Measurements from ENCODE around the gene ST3GAL5. TPM values are rescaled to one million over a fixed set of nuclear protein-coding genes. Genes with fewer than 3 reads are reported as not detected.
"Not testable (repeated sequence)": the region's sequence is repeated elsewhere in the genome, so short reads cannot be mapped to it uniquely, and the experiment has no call there.

ST3GAL5 gene
- total and polyA plus RNA-seq, 7 donors, result 2.8 to 24.2 (median 16.1) TPM

DNA sequence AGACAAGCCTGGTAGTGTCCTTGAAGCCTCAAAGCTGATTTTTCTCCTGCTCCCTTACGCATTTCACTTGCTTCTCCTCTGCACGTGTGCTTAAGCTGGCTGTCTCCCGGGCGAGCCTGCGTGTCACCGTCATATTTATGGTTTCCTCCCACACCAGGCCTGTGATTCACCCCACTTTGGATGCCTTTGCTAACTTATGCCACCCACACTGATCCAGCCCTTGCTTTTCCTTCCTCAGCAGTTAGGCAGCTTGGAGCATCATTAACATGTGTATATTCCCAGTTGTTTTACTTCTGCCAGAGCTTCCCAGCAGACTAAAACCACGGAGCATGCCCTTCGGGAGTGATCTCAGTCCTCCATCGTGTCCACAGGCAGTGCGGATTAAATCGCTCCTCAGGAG lies 2.2 kb downstream of the ST3GAL5 start:
- WGBS, 2 donors, result 41 to 50% methylated on average over 11 of the region's 11 CpGs
- intact Hi-C loops (cut with DNase I), result loop anchor here (2.0 to 10.0 kb wide), 3 partner anchors 91 to 192 kb away; no protein-coding TSS in a partner anchor

DNA sequence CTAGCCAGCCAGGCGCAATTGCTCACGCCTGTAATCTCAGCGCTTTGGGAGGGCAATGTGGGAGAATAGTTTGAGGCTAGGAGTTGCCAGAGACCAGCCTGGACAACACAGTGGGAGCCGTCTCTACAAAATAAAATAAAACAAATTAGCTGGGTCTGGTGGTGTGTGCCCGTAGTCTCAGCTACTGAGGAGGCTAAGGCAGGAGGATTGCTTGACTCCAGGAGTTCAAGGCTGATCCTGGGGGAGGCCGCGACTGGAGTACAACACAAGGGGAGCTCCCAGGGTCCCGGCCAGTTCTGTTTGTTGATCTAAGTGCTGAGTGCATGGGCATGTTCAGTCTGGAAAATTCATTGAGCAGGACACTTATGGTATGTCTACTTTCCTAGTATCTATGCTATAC lies 2.6 kb downstream of the ST3GAL5 start:
- 82 to 91% methylated on average over 8 of the region's 8 CpGs for WGBS, 2 donors
- no peak overlapping the region for H3K4me3 ChIP-seq
- intact Hi-C loops (cut with DNase I), result loop anchor here (2.0 to 10.0 kb wide), 3 partner anchors 91 to 193 kb away; no protein-coding TSS in a partner anchor

More for the DNA sequence above, 2.2 kb downstream of the ST3GAL5 start:
- no peaks in the 10 kb centered on the region for H3K27me3 ChIP-seq
- H3K4me1 ChIP-seq, result peaks cover 0 to 39% (median 29%) of the 10 kb centered on the region in 4 donors
- H3K4me3 ChIP-seq, result peak overlapping the region in 2 of 4 donors; percentile 79 to 85
- no peak for TF ChIP-seq POLR2A (IDR thresholded peaks at IDR 0.05)
- peak; percentile 59 to 83 (median 68) for TF ChIP-seq POLR2AphosphoS5 (IDR thresholded peaks at IDR 0.05)
- peak in 2 of 4 donors; percentile 27 to 35 for TF ChIP-seq EP300 (IDR thresholded peaks at IDR 0.05)
- TF ChIP-seq, protein P1, sequence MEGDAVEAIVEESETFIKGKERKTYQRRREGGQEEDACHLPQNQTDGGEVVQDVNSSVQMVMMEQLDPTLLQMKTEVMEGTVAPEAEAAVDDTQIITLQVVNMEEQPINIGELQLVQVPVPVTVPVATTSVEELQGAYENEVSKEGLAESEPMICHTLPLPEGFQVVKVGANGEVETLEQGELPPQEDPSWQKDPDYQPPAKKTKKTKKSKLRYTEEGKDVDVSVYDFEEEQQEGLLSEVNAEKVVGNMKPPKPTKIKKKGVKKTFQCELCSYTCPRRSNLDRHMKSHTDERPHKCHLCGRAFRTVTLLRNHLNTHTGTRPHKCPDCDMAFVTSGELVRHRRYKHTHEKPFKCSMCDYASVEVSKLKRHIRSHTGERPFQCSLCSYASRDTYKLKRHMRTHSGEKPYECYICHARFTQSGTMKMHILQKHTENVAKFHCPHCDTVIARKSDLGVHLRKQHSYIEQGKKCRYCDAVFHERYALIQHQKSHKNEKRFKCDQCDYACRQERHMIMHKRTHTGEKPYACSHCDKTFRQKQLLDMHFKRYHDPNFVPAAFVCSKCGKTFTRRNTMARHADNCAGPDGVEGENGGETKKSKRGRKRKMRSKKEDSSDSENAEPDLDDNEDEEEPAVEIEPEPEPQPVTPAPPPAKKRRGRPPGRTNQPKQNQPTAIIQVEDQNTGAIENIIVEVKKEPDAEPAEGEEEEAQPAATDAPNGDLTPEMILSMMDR (IDR thresholded peaks at IDR 0.05), result no peak
- no peaks in the 10 kb centered on the region for H3K36me3 ChIP-seq
- peak; percentile 91 for DNase-seq
- peak overlapping the region; percentile 83 to 85 (median 84) for H3K27ac ChIP-seq
- H3K9me3 ChIP-seq, result no peaks in the 10 kb centered on the region

DNA sequence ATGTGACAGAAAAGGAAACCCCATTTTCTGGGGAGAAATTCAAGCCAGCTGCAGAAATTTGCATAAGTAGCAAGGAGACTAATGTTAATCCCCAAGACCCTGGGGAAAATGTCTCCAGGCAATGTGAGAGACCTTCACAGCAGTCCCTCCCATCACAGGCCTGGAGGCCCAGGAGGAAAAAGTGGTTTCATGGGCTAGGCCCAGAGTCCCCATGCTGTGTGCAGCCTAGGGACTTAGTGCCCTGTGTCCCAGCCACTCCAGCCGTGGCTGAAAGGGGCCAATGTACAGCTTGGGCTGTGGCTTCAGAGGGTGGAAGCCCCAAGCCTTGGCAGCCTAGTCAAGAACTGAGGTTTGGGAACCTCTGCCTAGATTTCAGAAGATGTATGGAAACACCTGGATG lies 7.0 kb downstream of the ST3GAL5 start:
- not testable (repeated sequence) for H3K4me1 ChIP-seq, H3K4me3 ChIP-seq, H3K27ac ChIP-seq, H3K36me3 ChIP-seq, H3K9me3 ChIP-seq, DNase-seq, H3K27me3 ChIP-seq
- 96 to 97% methylated on average over 1 of the region's 1 CpG for WGBS, 2 donors
- intact Hi-C loops (cut with DNase I), result loop anchor here (10.0 kb wide), 1 partner anchor 147 kb away; no protein-coding TSS in a partner anchor

More for the DNA sequence above, 2.6 kb downstream of the ST3GAL5 start:
- H3K36me3 ChIP-seq, result no peaks in the 10 kb centered on the region
- TF ChIP-seq POLR2AphosphoS5 (IDR thresholded peaks at IDR 0.05), result no peak
- H3K27me3 ChIP-seq, result no peaks in the 10 kb centered on the region
- peak overlapping the region; percentile 83 to 85 (median 84) for H3K27ac ChIP-seq
- no peaks in the 10 kb centered on the region for H3K9me3 ChIP-seq
- H3K4me1 ChIP-seq, result peaks cover 0 to 39% (median 29%) of the 10 kb centered on the region in 4 donors
- no peak for DNase-seq

DNA sequence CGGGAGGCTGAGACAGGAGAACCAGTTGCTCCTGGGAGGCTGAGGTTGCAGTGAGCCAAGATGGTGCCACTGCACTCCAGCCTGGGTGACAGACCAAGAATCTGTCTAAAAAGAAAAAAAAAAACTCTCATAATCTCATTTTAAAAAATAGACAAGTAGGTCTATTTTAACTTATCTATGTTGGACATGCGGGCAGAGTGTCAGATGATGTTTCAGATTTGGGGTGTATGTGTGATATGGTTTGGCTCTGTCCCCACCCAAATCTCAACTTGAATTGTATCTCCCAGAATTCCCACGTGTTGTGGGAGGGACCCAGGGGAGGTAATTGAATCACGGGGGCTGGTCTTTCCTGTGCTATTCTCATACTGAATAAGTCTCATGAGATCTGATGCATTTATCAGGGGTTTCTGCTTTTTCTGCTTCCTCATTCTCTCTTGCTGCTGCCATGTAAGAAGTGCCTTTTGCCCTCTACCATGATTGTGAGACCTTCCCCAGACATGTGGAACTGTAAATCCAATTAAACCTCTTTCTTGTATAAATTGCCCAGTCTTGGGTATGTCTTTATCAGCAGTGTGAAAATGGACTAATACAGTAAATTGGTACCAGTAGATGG lies 8.0 kb downstream of the ST3GAL5 start:
- H3K4me1 ChIP-seq, H3K27ac ChIP-seq, H3K4me3 ChIP-seq, H3K36me3 ChIP-seq, H3K27me3 ChIP-seq, H3K9me3 ChIP-seq, DNase-seq: not testable (repeated sequence)
- intact Hi-C loops (cut with DNase I), result loop anchor here (10.0 kb wide), 1 partner anchor 146 kb away; no protein-coding TSS in a partner anchor
- 67 to 70% methylated on average over 4 of the region's 4 CpGs for WGBS, 2 donors

DNA sequence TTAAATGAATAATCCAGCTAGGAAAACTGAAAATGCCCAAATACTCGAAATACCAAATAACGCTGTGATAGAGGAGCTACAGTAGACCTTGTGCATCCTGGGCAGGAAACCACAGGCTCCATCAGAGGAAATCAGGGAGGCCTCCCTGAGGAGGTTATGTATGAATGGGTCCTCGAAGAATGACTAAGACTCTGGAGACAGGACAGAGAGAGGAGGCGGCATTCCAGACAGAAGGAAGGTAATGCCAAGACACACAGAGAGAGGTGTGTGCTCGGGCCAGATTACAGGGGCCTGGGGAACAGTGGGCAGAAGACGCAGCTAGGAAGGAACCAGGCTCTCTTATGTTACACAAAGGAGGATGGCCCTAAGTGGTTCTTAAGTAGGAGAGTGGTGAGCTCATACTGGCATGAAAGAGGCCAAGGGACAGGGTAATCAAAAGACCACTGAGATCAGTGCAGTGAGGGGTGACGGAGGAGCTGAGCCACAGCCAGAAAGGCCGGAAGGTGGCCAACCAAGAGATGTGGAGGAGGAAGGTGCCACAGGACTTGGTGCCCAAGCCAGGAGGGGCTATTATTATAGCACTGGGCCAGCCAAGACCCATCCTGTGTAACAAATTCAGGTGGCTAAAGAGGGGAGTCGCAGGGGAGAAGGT lies 9.9 kb downstream of the ST3GAL5 start:
- DNase-seq, result no peak
- intact Hi-C loops (cut with DNase I), result no loop called here
- 78 to 93% methylated on average over 9 of the region's 9 CpGs for WGBS, 2 donors
- no peak overlapping the region for H3K27ac ChIP-seq
- no peak overlapping the region for H3K4me3 ChIP-seq
- no peaks in the 10 kb centered on the region for H3K4me1 ChIP-seq
- no peaks in the 10 kb centered on the region for H3K36me3 ChIP-seq
- H3K9me3 ChIP-seq, result no peaks in the 10 kb centered on the region
- no peak for TF ChIP-seq EP300 (IDR thresholded peaks at IDR 0.05)
- TF ChIP-seq, protein P1 (IDR thresholded peaks at IDR 0.05), result no peak
- no peak for TF ChIP-seq POLR2AphosphoS5 (IDR thresholded peaks at IDR 0.05)
- TF ChIP-seq POLR2A (IDR thresholded peaks at IDR 0.05), result no peak
- no peaks in the 10 kb centered on the region for H3K27me3 ChIP-seq

DNA sequence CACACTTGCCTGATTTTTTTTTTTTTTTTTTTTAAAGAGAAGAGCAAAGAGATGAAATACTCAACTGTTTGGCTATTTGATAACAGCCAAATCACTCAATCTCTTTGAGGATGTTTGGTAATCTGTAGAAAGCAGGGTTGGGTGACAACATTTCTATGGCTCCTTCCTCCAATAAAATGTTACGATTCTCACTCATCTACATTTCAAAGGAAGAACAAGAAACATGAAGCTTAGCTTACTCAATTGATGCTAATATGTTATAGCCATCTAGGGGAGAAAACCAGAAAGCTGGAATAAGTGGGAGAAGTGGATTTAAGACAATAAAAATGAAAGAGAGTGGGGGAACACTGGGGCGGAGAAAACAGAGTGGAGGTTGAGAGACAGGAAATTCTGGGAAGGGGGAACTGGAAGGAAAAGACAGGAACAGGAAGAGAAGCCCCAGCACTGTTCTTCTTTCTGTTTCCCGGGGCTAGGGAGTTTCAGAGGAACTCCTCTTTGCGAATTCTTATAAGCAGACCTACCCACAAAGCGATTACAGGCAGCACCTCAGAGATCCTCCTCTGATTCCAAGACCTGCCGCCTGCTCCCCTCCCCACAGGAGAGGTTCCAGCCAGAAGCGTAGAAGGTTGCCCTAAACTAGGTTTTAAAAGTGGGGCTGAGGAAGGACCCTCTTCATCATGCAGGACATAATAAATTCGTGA lies 13.3 kb downstream of the ST3GAL5 start:
- Histone ChIP-seq H3K4me3 (no peak overlapping the region), H3K36me3 (no peaks in the 10 kb centered on the region)
- 59 to 68% methylated on average over 8 of the region's 8 CpGs for WGBS, 2 donors

More for the DNA sequence above, 13.3 kb downstream of the ST3GAL5 start:
- TF ChIP-seq POLR2A (IDR thresholded peaks at IDR 0.05) (no peak), EP300 (IDR thresholded peaks at IDR 0.05) (no peak), POLR2AphosphoS5 (IDR thresholded peaks at IDR 0.05) (no peak)
- TF ChIP-seq, protein P1 (IDR thresholded peaks at IDR 0.05), result no peak
- no peaks in the 10 kb centered on the region for H3K9me3 ChIP-seq
- no peaks in the 10 kb centered on the region for H3K4me1 ChIP-seq
- intact Hi-C loops (cut with DNase I), result no loop called here
- H3K27me3 ChIP-seq, result no peaks in the 10 kb centered on the region
- no peak overlapping the region for H3K27ac ChIP-seq
- DNase-seq, result no peak

Data from sigmoid colon (tissue), 7 donors.